ENCODE data around the gene DPAGT1. TPM values are rescaled to one million over a fixed set of nuclear protein-coding genes. Genes with fewer than 3 reads are reported as not detected.
A peak's percentile ranks its signal among the peaks of the same experiment; 100 is the strongest.

Gene DPAGT1
- total RNA-seq, 1 experiment from 2014 or later = 41.1 TPM

- H3K27me3 ChIP-seq (ENCODE audit: insufficient read depth, low read depth) = no peaks in the 10 kb centered on the region
- POLR2A ChIA-PET (ENCODE audit: unreplicated experiment) = interaction anchor here (0.5 to 1.2 kb wide), 10 partner anchors 18 to 800 kb away, joined by 3 to 29 read pairs (median 8); partner anchors contain the start of genes HINFP and VPS11
- peak overlapping the region; percentile 86 for H3K4me3 ChIP-seq
- H3F3A ChIP-seq (ENCODE audit: insufficient read depth, low read depth) = peaks cover 40% of the 10 kb centered on the region
- TF ChIP-seq CTCF (conservative IDR thresholded peaks at IDR 0.05) (no peak), EZH2 (IDR thresholded peaks at IDR 0.05; ENCODE audit: low read depth) (no peak)
- peaks cover 3% of the 10 kb centered on the region; the same call in 1 of the 2 replicates for H4K20me1 ChIP-seq (ENCODE audit: insufficient read depth)
- H2AFZ ChIP-seq = peak overlapping the region; percentile 95
- H3K9me2 ChIP-seq (ENCODE audit: insufficient read depth) = no peaks in the 10 kb centered on the region
- intact Hi-C loops (cut with micrococcal nuclease; ENCODE audit: unreplicated experiment) = no loop called here
- peaks cover 9% of the 10 kb centered on the region; the same call in 1 of the 2 replicates for H3K36me3 ChIP-seq (ENCODE audit: low read depth)
- no peaks in the 10 kb centered on the region for H3K9me3 ChIP-seq (ENCODE audit: insufficient read depth, low read depth)
- H3K27ac ChIP-seq = 0 out of 2 replicates have a peak overlapping the region, but pooled peaks have one; percentile 53
- DNase-seq = peak in 1 of 2 experiments; percentile 36
- peaks cover 23% of the 10 kb centered on the region for H3K79me2 ChIP-seq (ENCODE audit: low read depth)
- H3K4me1 ChIP-seq (replicated peaks; ENCODE audit: insufficient read depth) = peaks cover 24% of the 10 kb centered on the region
- peak overlapping the region; percentile 98 for H3K4me2 ChIP-seq
- CTCF ChIA-PET = interaction anchor here (0.5 to 1.8 kb wide), 6 partner anchors 10 to 253 kb away, joined by 3 to 16 read pairs (median 6); partner anchors contain the start of genes C2CD2L, DPAGT1 and VPS11
- BruUV-seq (replicated peaks) = TSS peak; percentile 74
Observed at GRCh38 chr11:119085437-119085847, 16.2 kb downstream of the DPAGT1 start.

- peak within 1 kb of the TSS; percentile 86 for H3K4me3 ChIP-seq
- no peak for TF ChIP-seq EZH2 (IDR thresholded peaks at IDR 0.05; ENCODE audit: low read depth)
- TF ChIP-seq CTCF (conservative IDR thresholded peaks at IDR 0.05) = no peak
- H3K79me2 ChIP-seq (ENCODE audit: low read depth) = peaks cover 23% of the 10 kb centered on the region
- peaks cover 43% of the 10 kb centered on the region for H3F3A ChIP-seq (ENCODE audit: insufficient read depth, low read depth)
- H3K4me1 ChIP-seq (replicated peaks; ENCODE audit: insufficient read depth) = peaks cover 24% of the 10 kb centered on the region
- POLR2A ChIA-PET (ENCODE audit: unreplicated experiment) = interaction anchor here (0.5 to 1.2 kb wide), 14 partner anchors 14 to 799 kb away, joined by 3 to 29 read pairs (median 6); partner anchors contain the start of genes DPAGT1, HINFP and VPS11
- peak within 1 kb of the TSS; percentile 98 for H3K4me2 ChIP-seq
- H3K27ac ChIP-seq = peak within 1 kb of the TSS; percentile 53
- H4K20me1 ChIP-seq (ENCODE audit: insufficient read depth) = peaks cover 3% of the 10 kb centered on the region; the same call in 1 of the 2 replicates
- peak within 1 kb of the TSS; percentile 95 for H2AFZ ChIP-seq
- H3K27me3 ChIP-seq (ENCODE audit: insufficient read depth, low read depth) = no peaks in the 10 kb centered on the region
- intact Hi-C loops (cut with micrococcal nuclease; ENCODE audit: unreplicated experiment) = no loop called here
- CTCF ChIA-PET = interaction anchor here (0.6 to 1.8 kb wide), 5 partner anchors 10 to 84 kb away, joined by 3 to 16 read pairs (median 5); partner anchors contain the start of genes C2CD2L, DPAGT1 and VPS11
- H3K9me3 ChIP-seq (ENCODE audit: insufficient read depth, low read depth) = no peaks in the 10 kb centered on the region
- TSS peak; percentile 60 for BruUV-seq (replicated peaks)
- no peaks in the 10 kb centered on the region for H3K9me2 ChIP-seq (ENCODE audit: insufficient read depth)
- peak; percentile 92 to 94 for DNase-seq
- peaks cover 10% of the 10 kb centered on the region; the same call in 1 of the 2 replicates for H3K36me3 ChIP-seq (ENCODE audit: low read depth)
Observed at GRCh38 chr11:119084663-119085436, 16.8 kb downstream of the DPAGT1 start, which contains the start of gene HMBS. Gene HMBS (plus strand): TSS chr11:119084881. CDS start chr11:119085034, 153 bp downstream.

- POLR2A ChIA-PET (ENCODE audit: unreplicated experiment) = no interaction called here
- intact Hi-C loops (cut with micrococcal nuclease; ENCODE audit: unreplicated experiment) = no loop called here
- Histone ChIP-seq H3K4me1 (replicated peaks; ENCODE audit: insufficient read depth) (peaks cover 13% of the 10 kb centered on the region), H3K36me3 (ENCODE audit: low read depth) (peaks cover 26% of the 10 kb centered on the region), H3K4me3 (no peak overlapping the region), H3K79me2 (ENCODE audit: low read depth) (peaks cover 15% of the 10 kb centered on the region), H2AFZ (no peak overlapping the region), H3K4me2 (no peak overlapping the region), H3K27me3 (ENCODE audit: insufficient read depth, low read depth) (no peaks in the 10 kb centered on the region), H3K27ac (no peak overlapping the region), H3K9me3 (ENCODE audit: insufficient read depth, low read depth) (no peaks in the 10 kb centered on the region), H3K9me2 (ENCODE audit: insufficient read depth) (no peaks in the 10 kb centered on the region), H4K20me1 (ENCODE audit: insufficient read depth) (peaks cover 3% of the 10 kb centered on the region; the same call in 1 of the 2 replicates), H3F3A (ENCODE audit: insufficient read depth, low read depth) (peaks cover 44% of the 10 kb centered on the region)
- CTCF ChIA-PET = interaction anchor here (0.5 kb wide), 1 partner anchor 258 kb away, joined by 3 read pairs; no protein-coding TSS in a partner anchor
- no TSS peak for BruUV-seq (replicated peaks)
- TF ChIP-seq CTCF (conservative IDR thresholded peaks at IDR 0.05) (no peak), EZH2 (IDR thresholded peaks at IDR 0.05; ENCODE audit: low read depth) (no peak)
- peak in 1 of 2 experiments; percentile 8 for DNase-seq
Observed at GRCh38 chr11:119081682-119082260, 19.9 kb downstream of the DPAGT1 start.

Data from PC-9 (cell line).